GM20000 (cell line): Measurements from ENCODE around the gene KCTD2.

Experiments
- DNase-seq: peaks from one replicate; pipeline ENCODE4 v3.0.0; 2012; ENCODE audit warnings: low spot score
- TF ChIP-seq, protein P1 (sequence below): IDR thresholded peaks from 2 replicates; pipeline ENCODE4 v1.5.1; 2012; ENCODE audit warnings: mild to moderate bottlenecking, control low read depth; ENCODE audit errors: extremely low read depth, missing control alignments

The KCTD2 gene

DNA sequence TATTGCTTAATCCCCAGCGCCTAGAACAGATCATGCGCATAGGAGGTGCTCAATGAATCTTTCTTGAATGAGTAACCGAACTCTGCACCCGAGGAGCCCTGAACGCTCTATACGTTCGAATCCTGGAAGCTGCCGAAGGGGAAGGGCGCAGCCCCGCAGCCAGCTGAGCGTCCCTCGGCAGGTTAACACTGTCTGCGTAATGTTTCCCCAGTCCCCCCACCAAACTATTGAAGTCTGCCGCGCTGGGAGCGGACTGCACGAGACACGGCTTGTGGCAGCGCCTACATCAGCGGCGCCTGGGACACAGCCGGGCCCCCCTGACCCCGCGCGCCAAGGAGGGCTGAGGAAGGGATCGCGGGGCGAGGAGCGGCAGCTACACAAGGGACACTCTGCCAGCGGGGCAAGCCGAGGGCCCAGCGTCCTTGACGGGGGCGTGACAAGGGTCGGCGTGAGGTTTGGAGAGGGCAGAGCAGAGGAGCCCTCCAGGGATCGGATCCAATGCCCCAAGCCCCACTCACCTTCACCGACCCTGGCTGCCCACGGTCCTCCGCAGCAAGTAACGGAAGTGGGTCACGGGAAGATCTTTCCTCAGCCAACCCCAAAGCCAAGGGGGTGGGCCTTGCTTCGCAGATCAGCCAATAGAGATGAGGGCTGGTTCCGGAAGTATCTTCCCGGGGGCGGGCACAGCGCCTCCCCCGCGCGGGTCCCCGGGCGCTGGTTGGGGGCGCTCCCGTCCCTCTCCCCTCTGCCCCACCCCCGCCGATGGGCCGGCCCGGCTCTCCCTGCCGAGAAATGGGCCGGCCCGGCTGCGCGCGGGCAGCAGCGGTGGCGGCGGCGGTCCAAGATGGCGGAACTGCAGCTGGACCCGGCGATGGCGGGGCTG lies at the start of gene KCTD2, which contains the start of gene ATP5PD:
KCTD2 (plus strand) TSS at position 819 of the 883 bp plus-strand sequence; CDS start at position 845, 26 bp downstream.
ATP5PD (minus strand) TSS at position 563 of the 883 bp plus-strand sequence. CDS start 4,319 bp downstream, outside the sequence.
- peak; percentile 99 for DNase-seq
- TF ChIP-seq, protein P1, sequence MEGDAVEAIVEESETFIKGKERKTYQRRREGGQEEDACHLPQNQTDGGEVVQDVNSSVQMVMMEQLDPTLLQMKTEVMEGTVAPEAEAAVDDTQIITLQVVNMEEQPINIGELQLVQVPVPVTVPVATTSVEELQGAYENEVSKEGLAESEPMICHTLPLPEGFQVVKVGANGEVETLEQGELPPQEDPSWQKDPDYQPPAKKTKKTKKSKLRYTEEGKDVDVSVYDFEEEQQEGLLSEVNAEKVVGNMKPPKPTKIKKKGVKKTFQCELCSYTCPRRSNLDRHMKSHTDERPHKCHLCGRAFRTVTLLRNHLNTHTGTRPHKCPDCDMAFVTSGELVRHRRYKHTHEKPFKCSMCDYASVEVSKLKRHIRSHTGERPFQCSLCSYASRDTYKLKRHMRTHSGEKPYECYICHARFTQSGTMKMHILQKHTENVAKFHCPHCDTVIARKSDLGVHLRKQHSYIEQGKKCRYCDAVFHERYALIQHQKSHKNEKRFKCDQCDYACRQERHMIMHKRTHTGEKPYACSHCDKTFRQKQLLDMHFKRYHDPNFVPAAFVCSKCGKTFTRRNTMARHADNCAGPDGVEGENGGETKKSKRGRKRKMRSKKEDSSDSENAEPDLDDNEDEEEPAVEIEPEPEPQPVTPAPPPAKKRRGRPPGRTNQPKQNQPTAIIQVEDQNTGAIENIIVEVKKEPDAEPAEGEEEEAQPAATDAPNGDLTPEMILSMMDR: no peak

DNA sequence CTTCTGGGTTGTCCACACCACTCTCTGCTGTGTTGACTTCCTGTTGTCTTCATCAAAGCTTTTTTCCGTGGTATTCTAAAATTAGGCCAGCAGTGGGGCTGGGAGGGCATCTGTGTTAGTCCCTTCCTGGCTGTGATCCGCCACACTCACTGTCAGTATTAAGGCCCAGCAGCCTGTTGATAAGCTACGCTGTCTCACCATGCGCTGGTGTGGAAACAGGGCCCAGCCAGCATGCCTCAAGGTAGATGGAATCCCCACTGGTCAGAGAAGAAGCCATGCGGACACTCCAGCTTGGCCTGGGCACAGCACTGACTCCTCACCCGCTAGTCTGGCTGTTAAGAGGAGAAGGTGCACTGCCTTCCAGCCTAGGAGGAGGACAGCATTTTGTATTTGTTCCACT lies 48.2 kb upstream of the KCTD2 start:
- DNase-seq: no peak
- TF ChIP-seq, protein P1: no peak

- TF ChIP-seq, protein P1: no peak
- no peak for DNase-seq
Measured at GRCh38 chr17:74999523-74999922, 47.5 kb upstream of the KCTD2 start.

DNA sequence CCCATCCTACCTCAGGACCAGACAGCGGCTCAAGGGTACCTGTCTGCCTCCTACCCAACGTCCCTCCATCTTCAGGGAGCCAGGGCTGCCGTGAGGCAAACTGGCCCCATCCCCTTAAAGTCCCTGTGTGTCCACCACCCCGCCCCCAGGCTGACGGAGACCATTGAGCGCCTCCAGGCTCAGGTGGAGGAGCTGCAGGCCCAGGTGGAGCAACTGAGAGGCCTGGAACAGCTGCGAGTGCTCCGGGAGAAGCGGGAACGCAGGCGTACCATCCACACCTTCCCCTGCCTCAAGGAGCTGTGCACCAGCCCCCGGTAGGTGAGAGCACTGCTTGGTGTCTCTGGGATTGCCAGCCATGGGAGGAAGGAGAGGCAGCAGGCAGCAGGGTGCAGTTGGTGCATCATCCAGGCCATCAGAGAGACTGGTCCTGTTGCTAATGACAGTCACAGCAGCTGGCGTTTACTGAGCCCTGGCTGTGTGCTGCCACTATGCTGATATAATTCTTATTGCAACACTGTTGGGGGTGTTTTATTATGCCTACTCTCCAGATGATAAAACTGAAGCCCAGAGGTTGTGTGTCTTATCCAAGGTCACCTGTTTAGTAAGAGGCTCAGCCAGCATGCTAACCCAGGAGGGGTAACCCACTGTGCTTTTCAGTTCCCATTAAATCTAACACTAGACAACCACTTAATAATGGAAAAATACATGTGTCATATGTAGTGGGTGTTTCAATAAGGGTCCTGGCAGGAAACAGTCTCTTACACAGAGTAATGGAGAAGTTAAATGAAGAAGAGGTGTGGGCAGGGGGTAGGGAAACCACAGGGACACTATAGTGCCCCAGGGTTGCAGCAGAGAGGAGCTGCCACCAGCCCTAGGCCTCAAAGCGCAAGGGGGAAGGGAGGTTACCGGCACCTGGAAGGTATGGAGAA lies 44.8 kb upstream of the KCTD2 start:
- DNase-seq: peak; percentile 9
- TF ChIP-seq, protein P1: no peak

- TF ChIP-seq, protein P1: no peak
- DNase-seq: peak; percentile 13
Measured at GRCh38 chr17:75003070-75003956, 43.7 kb upstream of the KCTD2 start.

DNA sequence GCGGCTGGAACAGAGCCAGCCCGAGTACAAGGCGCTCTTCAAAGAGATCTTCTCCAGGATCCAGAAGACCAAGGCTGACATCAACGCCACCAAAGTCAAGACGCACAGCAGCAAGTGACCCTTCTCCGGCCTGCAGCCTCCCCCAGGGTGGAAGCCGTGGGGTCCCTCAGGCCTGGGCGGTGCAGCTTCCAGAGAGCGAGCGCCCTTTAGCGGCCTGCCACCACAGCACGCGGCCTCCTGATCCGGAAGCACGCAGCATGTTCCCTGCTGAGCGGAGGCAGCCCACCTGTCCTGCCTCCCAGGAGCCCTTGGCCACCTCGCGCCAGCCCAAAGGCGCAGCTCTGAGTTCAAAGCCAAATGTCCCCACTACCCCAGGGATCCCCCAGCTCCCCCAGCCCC lies 43.1 kb upstream of the KCTD2 start:
- DNase-seq: no peak
- TF ChIP-seq, protein P1: no peak
